HPDE6-E6E7 (cell line): ENCODE data around the gene EGFR.
A peak's percentile ranks its signal among the peaks of the same experiment; 100 is the strongest.

Experiments used
- DNase-seq: peaks from one replicate; pipeline ENCODE4 v3.0.0; 2011; ENCODE audit warnings: missing footprints; ENCODE audit errors: extremely low spot score

The EGFR gene

GRCh38 chr7:55036950-55037736, 18.3 kb downstream of the EGFR start:
- DNase-seq = no peak

- DNase-seq = no peak
These were observed 25.0 kb downstream of the EGFR start for GRCh38 chr7:55043691-55044370.

- no peak for DNase-seq
These were observed 25.5 kb downstream of the EGFR start for GRCh38 chr7:55044371-55044717.

GRCh38 chr7:55044791-55045190, 26.0 kb downstream of the EGFR start:
- no peak for DNase-seq

- no peak for DNase-seq
These were observed 27.9 kb downstream of the EGFR start for GRCh38 chr7:55046582-55047342.

GRCh38 chr7:55048221-55048859, 29.5 kb downstream of the EGFR start:
- DNase-seq = no peak

- no peak for DNase-seq
These were observed 31.5 kb downstream of the EGFR start for GRCh38 chr7:55050281-55050680.

- DNase-seq = no peak
These were observed 33.3 kb downstream of the EGFR start for GRCh38 chr7:55052081-55052480.

GRCh38 chr7:55052741-55053427, 34.1 kb downstream of the EGFR start:
- no peak for DNase-seq

GRCh38 chr7:55053651-55054571, 35.1 kb downstream of the EGFR start:
- DNase-seq = peak; percentile 60

- DNase-seq = no peak
These were observed 35.9 kb downstream of the EGFR start for GRCh38 chr7:55054758-55055157.

- no peak for DNase-seq
These were observed 36.7 kb downstream of the EGFR start for GRCh38 chr7:55055479-55055878.

GRCh38 chr7:55056068-55056467, 37.3 kb downstream of the EGFR start:
- no peak for DNase-seq

GRCh38 chr7:55056577-55057480, 38.0 kb downstream of the EGFR start:
- DNase-seq = no peak

- DNase-seq = no peak
These were observed 39.5 kb downstream of the EGFR start for GRCh38 chr7:55058314-55058713.

- no peak for DNase-seq
These were observed 40.2 kb downstream of the EGFR start for GRCh38 chr7:55059021-55059420.

- no peak for DNase-seq
These were observed 41.3 kb downstream of the EGFR start for GRCh38 chr7:55060085-55060484.

GRCh38 chr7:55060636-55061022, 41.8 kb downstream of the EGFR start:
- DNase-seq = no peak

GRCh38 chr7:55061726-55062499, 43.1 kb downstream of the EGFR start:
- DNase-seq = no peak
